Measurements from ENCODE around the gene AMY1A. TPM values are rescaled to one million over a fixed set of nuclear protein-coding genes. Genes with fewer than 3 reads are reported as not detected.
"Not testable (repeated sequence)": the region's sequence is repeated elsewhere in the genome, so short reads cannot be mapped to it uniquely, and the experiment has no call there.

AMY1A gene
- total and polyA plus RNA-seq, 2 donors from 2014 or later = not detected

GRCh38 chr1:103650889-103651288, 4.7 kb upstream of the AMY1A start:
- H3K36me3 ChIP-seq (ENCODE audit: control insufficient read depth in 2 of 3, insufficient read depth in 3 of 3, low read length in 3 of 3); intact Hi-C loops (cut with DNase I); H3K4me1 ChIP-seq (ENCODE audit: control insufficient read depth in 2 of 3, insufficient read depth in 2 of 3, low read depth in 1 of 3, low read length in 3 of 3); DNase-seq; FAIRE-seq; H3K27me3 ChIP-seq (ENCODE audit: control insufficient read depth, insufficient read depth, low read length); H3K27ac ChIP-seq (ENCODE audit: low read depth in 2 of 2, low read length in 2 of 2); H3K4me3 ChIP-seq (ENCODE audit: low read length in 3 of 3); H3K9ac ChIP-seq (ENCODE audit: low read length in 3 of 3); H3K9me3 ChIP-seq (ENCODE audit: control insufficient read depth in 2 of 3, insufficient read depth in 1 of 3, low read length in 3 of 3): not testable (repeated sequence)

- H3K4me3 ChIP-seq (ENCODE audit: low read length in 3 of 3); H3K27ac ChIP-seq (ENCODE audit: low read depth in 2 of 2, low read length in 2 of 2); intact Hi-C loops (cut with DNase I); H3K36me3 ChIP-seq (ENCODE audit: control insufficient read depth in 2 of 3, insufficient read depth in 3 of 3, low read length in 3 of 3); H3K27me3 ChIP-seq (ENCODE audit: control insufficient read depth, insufficient read depth, low read length); FAIRE-seq; DNase-seq; H3K4me1 ChIP-seq (ENCODE audit: control insufficient read depth in 2 of 3, insufficient read depth in 2 of 3, low read depth in 1 of 3, low read length in 3 of 3); H3K9me3 ChIP-seq (ENCODE audit: control insufficient read depth in 2 of 3, insufficient read depth in 1 of 3, low read length in 3 of 3); H3K9ac ChIP-seq (ENCODE audit: low read length in 3 of 3): not testable (repeated sequence)
Observed at GRCh38 chr1:103654133-103654532, 1.4 kb upstream of the AMY1A start.

- H3K4me3 ChIP-seq (ENCODE audit: low read length in 3 of 3); H3K4me1 ChIP-seq (ENCODE audit: control insufficient read depth in 2 of 3, insufficient read depth in 2 of 3, low read depth in 1 of 3, low read length in 3 of 3); H3K9ac ChIP-seq (ENCODE audit: low read length in 3 of 3); FAIRE-seq; H3K9me3 ChIP-seq (ENCODE audit: control insufficient read depth in 2 of 3, insufficient read depth in 1 of 3, low read length in 3 of 3); H3K27me3 ChIP-seq (ENCODE audit: control insufficient read depth, insufficient read depth, low read length); H3K36me3 ChIP-seq (ENCODE audit: control insufficient read depth in 2 of 3, insufficient read depth in 3 of 3, low read length in 3 of 3); DNase-seq; intact Hi-C loops (cut with DNase I); H3K27ac ChIP-seq (ENCODE audit: low read depth in 2 of 2, low read length in 2 of 2): not testable (repeated sequence)
Observed at GRCh38 chr1:103676335-103676734, 20.8 kb downstream of the AMY1A start.

- H3K27me3 ChIP-seq (ENCODE audit: control insufficient read depth, insufficient read depth, low read length); DNase-seq; H3K27ac ChIP-seq (ENCODE audit: low read depth in 2 of 2, low read length in 2 of 2); H3K9ac ChIP-seq (ENCODE audit: low read length in 3 of 3); H3K36me3 ChIP-seq (ENCODE audit: control insufficient read depth in 2 of 3, insufficient read depth in 3 of 3, low read length in 3 of 3); FAIRE-seq; intact Hi-C loops (cut with DNase I); H3K4me1 ChIP-seq (ENCODE audit: control insufficient read depth in 2 of 3, insufficient read depth in 2 of 3, low read depth in 1 of 3, low read length in 3 of 3); H3K9me3 ChIP-seq (ENCODE audit: control insufficient read depth in 2 of 3, insufficient read depth in 1 of 3, low read length in 3 of 3); H3K4me3 ChIP-seq (ENCODE audit: low read length in 3 of 3): not testable (repeated sequence)
Observed at GRCh38 chr1:103696110-103696509, 40.5 kb downstream of the AMY1A start, which contains the start of gene AMY1B. Gene AMY1B, minus strand, starts transcription at chr1:103696210. Its CDS starts 571 bp downstream, at chr1:103695639.

GRCh38 chr1:103697430-103697829, 41.9 kb downstream of the AMY1A start:
- H3K36me3 ChIP-seq (ENCODE audit: control insufficient read depth in 2 of 3, insufficient read depth in 3 of 3, low read length in 3 of 3); H3K27ac ChIP-seq (ENCODE audit: low read depth in 2 of 2, low read length in 2 of 2); H3K9ac ChIP-seq (ENCODE audit: low read length in 3 of 3); H3K9me3 ChIP-seq (ENCODE audit: control insufficient read depth in 2 of 3, insufficient read depth in 1 of 3, low read length in 3 of 3); H3K27me3 ChIP-seq (ENCODE audit: control insufficient read depth, insufficient read depth, low read length); intact Hi-C loops (cut with DNase I); H3K4me3 ChIP-seq (ENCODE audit: low read length in 3 of 3); FAIRE-seq; DNase-seq; H3K4me1 ChIP-seq (ENCODE audit: control insufficient read depth in 2 of 3, insufficient read depth in 2 of 3, low read depth in 1 of 3, low read length in 3 of 3): not testable (repeated sequence)

GRCh38 chr1:103700669-103701068, 45.1 kb downstream of the AMY1A start:
- DNase-seq; H3K27me3 ChIP-seq (ENCODE audit: control insufficient read depth, insufficient read depth, low read length); intact Hi-C loops (cut with DNase I); H3K36me3 ChIP-seq (ENCODE audit: control insufficient read depth in 2 of 3, insufficient read depth in 3 of 3, low read length in 3 of 3); H3K4me1 ChIP-seq (ENCODE audit: control insufficient read depth in 2 of 3, insufficient read depth in 2 of 3, low read depth in 1 of 3, low read length in 3 of 3); H3K27ac ChIP-seq (ENCODE audit: low read depth in 2 of 2, low read length in 2 of 2); FAIRE-seq; H3K9me3 ChIP-seq (ENCODE audit: control insufficient read depth in 2 of 3, insufficient read depth in 1 of 3, low read length in 3 of 3); H3K9ac ChIP-seq (ENCODE audit: low read length in 3 of 3); H3K4me3 ChIP-seq (ENCODE audit: low read length in 3 of 3): not testable (repeated sequence)

GRCh38 chr1:103701256-103701655, 45.7 kb downstream of the AMY1A start:
- H3K27ac ChIP-seq (ENCODE audit: low read depth in 2 of 2, low read length in 2 of 2); intact Hi-C loops (cut with DNase I); H3K4me1 ChIP-seq (ENCODE audit: control insufficient read depth in 2 of 3, insufficient read depth in 2 of 3, low read depth in 1 of 3, low read length in 3 of 3): not testable (repeated sequence)

GRCh38 chr1:103707670-103708069, 52.1 kb downstream of the AMY1A start:
- H3K27ac ChIP-seq (ENCODE audit: low read depth in 2 of 2, low read length in 2 of 2); H3K4me1 ChIP-seq (ENCODE audit: control insufficient read depth in 2 of 3, insufficient read depth in 2 of 3, low read depth in 1 of 3, low read length in 3 of 3); H3K4me3 ChIP-seq (ENCODE audit: low read length in 3 of 3); H3K27me3 ChIP-seq (ENCODE audit: control insufficient read depth, insufficient read depth, low read length); intact Hi-C loops (cut with DNase I); FAIRE-seq; H3K9ac ChIP-seq (ENCODE audit: low read length in 3 of 3); H3K36me3 ChIP-seq (ENCODE audit: control insufficient read depth in 2 of 3, insufficient read depth in 3 of 3, low read length in 3 of 3); DNase-seq; H3K9me3 ChIP-seq (ENCODE audit: control insufficient read depth in 2 of 3, insufficient read depth in 1 of 3, low read length in 3 of 3): not testable (repeated sequence)

More at GRCh38 chr1:103701256-103701655, 45.7 kb downstream of the AMY1A start:
- H3K9me3 ChIP-seq (ENCODE audit: control insufficient read depth in 2 of 3, insufficient read depth in 1 of 3, low read length in 3 of 3); H3K9ac ChIP-seq (ENCODE audit: low read length in 3 of 3); FAIRE-seq; DNase-seq; H3K27me3 ChIP-seq (ENCODE audit: control insufficient read depth, insufficient read depth, low read length); H3K4me3 ChIP-seq (ENCODE audit: low read length in 3 of 3); H3K36me3 ChIP-seq (ENCODE audit: control insufficient read depth in 2 of 3, insufficient read depth in 3 of 3, low read length in 3 of 3): not testable (repeated sequence)

GRCh38 chr1:103710381-103710780, 54.8 kb downstream of the AMY1A start:
- H3K9me3 ChIP-seq (ENCODE audit: control insufficient read depth in 2 of 3, insufficient read depth in 1 of 3, low read length in 3 of 3); H3K27me3 ChIP-seq (ENCODE audit: control insufficient read depth, insufficient read depth, low read length); H3K4me1 ChIP-seq (ENCODE audit: control insufficient read depth in 2 of 3, insufficient read depth in 2 of 3, low read depth in 1 of 3, low read length in 3 of 3); FAIRE-seq; H3K27ac ChIP-seq (ENCODE audit: low read depth in 2 of 2, low read length in 2 of 2); H3K36me3 ChIP-seq (ENCODE audit: control insufficient read depth in 2 of 3, insufficient read depth in 3 of 3, low read length in 3 of 3); intact Hi-C loops (cut with DNase I); DNase-seq; H3K4me3 ChIP-seq (ENCODE audit: low read length in 3 of 3); H3K9ac ChIP-seq (ENCODE audit: low read length in 3 of 3): not testable (repeated sequence)

All from kidney (tissue), 11 donors.